Limb (tissue), 2 donors: Measurements from ENCODE around the gene ZSWIM8.
A peak's percentile ranks its signal among the peaks of the same experiment; 100 is the strongest.
"Not testable (repeated sequence)": the region's sequence is repeated elsewhere in the genome, so short reads cannot be mapped to it uniquely, and the experiment has no call there.

Source experiments
- DNase-seq, 2 donors: peaks; one replicate each; pipeline ENCODE4 v3.0.0-alpha.2; 2016; ENCODE audit errors: extremely low spot score in 2 of 2

The ZSWIM8 gene, protein sequence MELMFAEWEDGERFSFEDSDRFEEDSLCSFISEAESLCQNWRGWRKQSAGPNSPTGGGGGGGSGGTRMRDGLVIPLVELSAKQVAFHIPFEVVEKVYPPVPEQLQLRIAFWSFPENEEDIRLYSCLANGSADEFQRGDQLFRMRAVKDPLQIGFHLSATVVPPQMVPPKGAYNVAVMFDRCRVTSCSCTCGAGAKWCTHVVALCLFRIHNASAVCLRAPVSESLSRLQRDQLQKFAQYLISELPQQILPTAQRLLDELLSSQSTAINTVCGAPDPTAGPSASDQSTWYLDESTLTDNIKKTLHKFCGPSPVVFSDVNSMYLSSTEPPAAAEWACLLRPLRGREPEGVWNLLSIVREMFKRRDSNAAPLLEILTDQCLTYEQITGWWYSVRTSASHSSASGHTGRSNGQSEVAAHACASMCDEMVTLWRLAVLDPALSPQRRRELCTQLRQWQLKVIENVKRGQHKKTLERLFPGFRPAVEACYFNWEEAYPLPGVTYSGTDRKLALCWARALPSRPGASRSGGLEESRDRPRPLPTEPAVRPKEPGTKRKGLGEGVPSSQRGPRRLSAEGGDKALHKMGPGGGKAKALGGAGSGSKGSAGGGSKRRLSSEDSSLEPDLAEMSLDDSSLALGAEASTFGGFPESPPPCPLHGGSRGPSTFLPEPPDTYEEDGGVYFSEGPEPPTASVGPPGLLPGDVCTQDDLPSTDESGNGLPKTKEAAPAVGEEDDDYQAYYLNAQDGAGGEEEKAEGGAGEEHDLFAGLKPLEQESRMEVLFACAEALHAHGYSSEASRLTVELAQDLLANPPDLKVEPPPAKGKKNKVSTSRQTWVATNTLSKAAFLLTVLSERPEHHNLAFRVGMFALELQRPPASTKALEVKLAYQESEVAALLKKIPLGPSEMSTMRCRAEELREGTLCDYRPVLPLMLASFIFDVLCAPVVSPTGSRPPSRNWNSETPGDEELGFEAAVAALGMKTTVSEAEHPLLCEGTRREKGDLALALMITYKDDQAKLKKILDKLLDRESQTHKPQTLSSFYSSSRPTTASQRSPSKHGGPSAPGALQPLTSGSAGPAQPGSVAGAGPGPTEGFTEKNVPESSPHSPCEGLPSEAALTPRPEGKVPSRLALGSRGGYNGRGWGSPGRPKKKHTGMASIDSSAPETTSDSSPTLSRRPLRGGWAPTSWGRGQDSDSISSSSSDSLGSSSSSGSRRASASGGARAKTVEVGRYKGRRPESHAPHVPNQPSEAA (N-terminal part only)

DNA sequence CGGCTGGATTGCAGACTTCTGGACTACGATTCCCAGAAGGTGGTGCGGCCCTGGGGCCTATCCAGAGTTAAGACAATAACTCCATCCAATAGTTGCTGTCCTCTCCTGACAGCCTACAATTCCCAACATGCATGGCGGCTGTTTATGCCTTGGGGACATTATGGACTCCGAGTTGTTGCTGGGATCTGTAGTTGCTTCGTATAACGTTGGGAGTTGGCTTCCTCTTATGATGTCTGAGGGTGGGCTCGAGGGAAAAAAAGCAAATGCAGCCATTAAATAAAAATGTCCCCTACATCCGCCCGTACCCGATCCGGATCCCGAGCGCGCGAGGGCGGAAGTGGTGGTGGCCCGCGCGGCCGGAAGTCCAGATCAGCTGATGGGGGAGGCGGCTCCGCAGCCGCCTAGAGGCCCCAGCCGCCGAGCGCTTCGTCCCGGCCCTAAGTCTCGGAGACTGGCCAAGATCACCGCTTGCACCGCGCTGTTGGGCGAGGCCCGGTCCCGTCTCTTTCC, at the start of gene ZSWIM8:
Gene ZSWIM8, plus strand, starts transcription at position 396 of the 510 bp plus-strand sequence. CDS start 273 bp downstream, outside the sequence.
- peak; percentile 92 to 95 for DNase-seq

GRCh38 chr10:73740501-73741254, 44.7 kb upstream of the ZSWIM8 start:
- not testable (repeated sequence) for DNase-seq

DNA sequence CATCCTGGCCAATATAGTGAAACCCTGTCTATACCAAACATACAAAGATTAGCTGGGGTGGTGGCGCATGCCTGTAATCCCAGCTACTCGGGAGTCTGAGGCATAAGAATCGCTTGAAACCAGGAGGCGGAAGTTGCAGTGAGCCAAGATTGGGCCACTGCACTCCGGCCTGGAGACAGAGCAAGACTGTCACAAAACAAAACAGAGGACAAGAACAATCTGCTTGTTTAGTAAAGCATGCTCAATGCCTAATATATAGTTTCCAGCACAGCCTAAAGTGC, 43.0 kb upstream of the ZSWIM8 start:
- no peak for DNase-seq

- no peak for DNase-seq
Measured at GRCh38 chr10:73743327-73743904, 42.0 kb upstream of the ZSWIM8 start.

DNA sequence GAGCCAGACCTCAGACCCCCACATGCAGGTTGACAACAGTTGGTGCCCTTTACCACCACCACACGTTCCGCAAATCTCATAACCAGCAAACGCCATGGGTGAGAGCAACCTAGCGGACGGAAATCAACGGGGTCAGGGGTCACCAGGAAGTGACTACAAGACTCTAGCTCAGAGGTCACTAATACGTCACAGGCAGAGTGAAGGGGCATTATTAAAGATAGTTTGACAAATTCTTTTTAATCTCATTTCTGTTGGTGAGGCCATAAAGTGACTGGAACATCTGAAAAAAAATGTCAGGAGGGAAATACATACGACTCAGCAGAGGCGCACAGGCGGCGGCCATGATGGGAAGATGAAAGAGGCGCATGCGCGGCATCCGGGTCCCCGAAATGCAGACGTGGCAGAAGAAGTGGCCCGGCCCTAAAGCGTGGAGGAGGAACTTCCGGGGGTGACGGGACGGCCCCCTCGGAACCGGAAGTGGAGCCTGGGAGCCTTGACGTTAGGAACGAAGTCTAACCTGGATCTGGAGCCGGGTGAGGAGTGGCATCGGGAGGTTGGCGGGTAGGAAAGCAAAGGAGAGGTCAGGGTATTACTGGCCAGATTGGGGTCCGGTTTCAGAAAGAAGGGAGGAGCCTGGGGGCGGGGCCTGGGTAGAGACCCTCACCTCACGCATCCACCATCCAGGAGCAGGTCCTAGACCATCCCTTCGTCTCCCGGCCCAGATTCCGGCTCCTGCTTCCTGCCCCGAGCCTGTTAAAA, 41.3 kb upstream of the ZSWIM8 start, which contains the start of gene SEC24C:
Gene SEC24C, plus strand, starts transcription at position 468 of the 759 bp plus-strand sequence. CDS start 2,461 bp downstream, outside the sequence.
- DNase-seq: peak; percentile 97 to 98

DNA sequence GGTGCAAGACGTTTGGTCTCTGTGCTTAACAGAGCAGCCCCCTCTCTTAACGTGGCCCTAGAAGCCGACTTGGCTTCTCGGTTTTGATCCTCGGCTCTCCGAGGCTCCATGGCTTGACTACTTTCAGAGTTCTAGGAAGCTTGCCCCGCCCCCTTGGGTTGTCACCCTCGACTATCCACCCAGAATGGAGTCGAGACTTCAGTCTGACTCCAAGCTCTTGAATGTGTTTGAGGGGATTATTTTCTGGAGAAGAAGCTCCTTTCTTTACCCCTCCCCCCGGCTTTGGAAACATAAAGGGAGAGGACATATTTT, 40.8 kb upstream of the ZSWIM8 start:
- DNase-seq: peak in 1 of 2 donors; percentile 53

DNA sequence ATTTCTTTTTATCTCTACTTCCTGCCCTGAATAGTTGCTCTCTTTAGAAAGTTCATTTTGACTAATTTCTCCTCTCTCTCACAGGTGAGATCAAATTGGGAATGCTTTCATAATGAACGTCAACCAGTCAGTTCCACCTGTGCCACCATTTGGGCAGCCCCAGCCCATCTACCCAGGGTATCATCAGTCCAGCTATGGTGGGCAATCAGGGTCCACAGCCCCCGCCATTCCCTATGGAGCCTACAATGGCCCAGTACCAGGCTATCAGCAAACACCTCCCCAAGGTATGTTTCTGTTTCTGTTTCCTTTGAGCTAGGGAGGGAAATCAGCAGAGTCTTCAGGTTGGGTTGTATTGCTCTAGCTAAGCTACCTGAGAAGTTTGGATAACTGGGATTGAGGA, 38.7 kb upstream of the ZSWIM8 start:
- DNase-seq: no peak

DNA sequence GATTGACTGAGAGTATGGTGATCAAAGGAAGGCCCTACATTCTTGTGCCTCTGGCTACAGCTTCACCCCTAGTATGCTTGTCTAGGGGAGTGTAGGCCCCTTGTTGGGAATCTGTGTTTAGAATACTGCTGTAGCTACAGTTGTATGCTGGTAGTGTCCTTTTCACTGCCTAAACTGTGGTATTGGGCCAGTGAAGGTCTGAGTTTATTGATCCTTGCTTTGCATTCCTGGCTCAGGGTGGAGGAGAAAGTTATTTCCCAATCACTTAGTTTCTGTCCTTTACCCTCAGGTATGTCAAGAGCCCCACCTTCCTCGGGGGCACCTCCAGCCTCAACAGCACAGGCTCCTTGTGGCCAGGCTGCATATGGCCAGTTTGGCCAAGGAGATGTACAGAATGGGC, 34.6 kb upstream of the ZSWIM8 start:
- no peak for DNase-seq

DNA sequence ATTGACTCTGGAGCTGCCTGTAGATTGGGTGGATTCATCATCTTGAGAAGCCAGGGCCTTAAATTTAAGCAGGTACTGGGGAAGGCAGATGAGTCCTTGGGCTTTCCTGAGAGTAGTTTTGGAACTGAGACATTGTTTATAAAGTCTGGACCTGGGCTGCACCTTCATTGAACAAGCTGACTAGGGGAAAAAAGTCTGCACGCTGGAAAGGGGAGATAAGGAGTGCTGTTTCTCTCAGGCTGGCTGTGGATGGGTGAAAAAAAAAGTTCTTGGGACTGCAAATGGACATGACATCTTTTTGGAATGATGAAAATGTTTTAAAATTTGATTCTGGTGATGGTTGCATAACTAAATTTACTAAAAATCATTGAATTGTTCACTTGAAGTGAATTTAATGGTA, 29.2 kb upstream of the ZSWIM8 start:
- no peak for DNase-seq

DNA sequence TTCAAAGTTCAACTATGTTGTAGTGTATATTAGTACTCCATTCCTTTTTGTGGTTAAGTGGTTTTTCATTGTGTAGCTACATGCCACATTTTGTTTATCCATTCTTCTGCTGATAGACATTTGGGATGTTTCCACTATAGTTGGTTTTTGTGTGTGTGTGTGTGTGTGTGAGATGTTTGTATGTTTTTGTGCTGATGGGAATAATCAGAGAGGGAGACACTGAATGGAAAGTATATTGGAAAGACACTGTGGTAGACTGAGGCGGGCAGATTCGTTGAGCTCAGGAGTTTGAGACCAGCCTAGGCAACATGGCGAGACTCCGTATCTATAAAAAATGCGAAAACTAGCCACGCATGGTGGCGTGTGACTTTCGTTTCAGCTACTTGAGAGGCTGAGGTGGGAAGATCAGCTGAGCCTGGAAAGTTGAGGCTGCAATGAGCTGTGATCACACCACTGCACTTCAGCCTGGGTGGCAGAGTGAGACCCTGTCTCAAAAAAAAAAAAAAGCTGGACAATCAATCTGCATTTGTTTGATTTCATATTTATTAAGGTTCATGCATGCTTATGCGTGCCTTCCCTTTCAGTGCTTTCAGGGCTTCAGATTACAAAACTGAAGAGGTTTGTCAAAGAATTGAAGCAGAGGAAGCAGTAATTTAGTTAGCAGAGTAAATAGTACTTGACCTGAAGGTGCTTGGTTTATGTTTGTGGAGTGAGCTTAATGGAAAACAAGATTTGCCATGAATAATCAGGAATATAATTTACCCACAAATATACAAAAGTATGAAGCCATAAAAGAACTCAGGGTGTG, 26.5 kb upstream of the ZSWIM8 start:
- DNase-seq: no peak

- no peak for DNase-seq
Measured at GRCh38 chr10:73759512-73760115, 25.8 kb upstream of the ZSWIM8 start.

- DNase-seq: no peak
Measured at GRCh38 chr10:73761781-73762180, 23.6 kb upstream of the ZSWIM8 start.

GRCh38 chr10:73762915-73763314, 22.5 kb upstream of the ZSWIM8 start:
- no peak for DNase-seq

DNA sequence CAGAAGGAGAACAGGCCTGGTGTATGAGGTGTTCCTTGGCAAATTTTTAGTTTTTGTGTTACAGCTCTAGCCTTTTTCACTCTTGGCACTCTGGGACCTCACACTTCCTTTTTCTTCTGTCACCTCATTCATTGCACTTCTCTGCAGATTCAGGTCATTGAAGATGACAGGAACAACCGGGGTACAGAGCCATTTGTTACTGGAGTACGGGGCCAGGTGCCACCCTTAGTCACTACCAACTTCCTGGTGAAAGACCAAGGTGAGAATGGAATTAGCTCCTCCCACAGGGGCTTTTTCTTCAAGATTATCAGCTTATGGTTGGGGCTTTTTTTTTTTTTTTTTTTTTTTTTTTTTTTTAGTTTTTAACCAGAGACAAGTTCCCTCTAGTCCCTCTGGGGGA, 22.1 kb upstream of the ZSWIM8 start:
- DNase-seq: no peak

- DNase-seq: no peak
Measured at GRCh38 chr10:73765066-73765465, 20.3 kb upstream of the ZSWIM8 start.

DNA sequence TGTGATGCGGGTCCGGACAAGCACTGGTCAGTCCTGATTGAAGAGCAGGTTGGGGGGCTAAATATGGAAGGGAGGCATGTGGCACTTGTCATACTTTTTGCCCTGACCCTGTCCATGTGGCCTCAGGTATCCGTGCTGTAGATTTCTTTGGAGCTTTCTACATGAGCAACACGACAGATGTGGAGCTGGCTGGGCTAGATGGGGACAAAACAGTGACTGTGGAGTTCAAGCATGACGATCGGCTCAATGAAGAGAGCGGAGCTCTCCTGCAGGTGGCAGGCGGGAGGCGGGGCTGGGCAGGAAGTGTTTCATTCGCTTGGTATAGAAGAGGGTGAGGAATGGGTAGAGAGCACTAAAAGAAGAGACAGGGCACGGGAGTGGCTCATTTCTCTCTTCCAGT, 16.5 kb upstream of the ZSWIM8 start:
- no peak for DNase-seq

GRCh38 chr10:73769396-73769795, 16.0 kb upstream of the ZSWIM8 start:
- DNase-seq: no peak

DNA sequence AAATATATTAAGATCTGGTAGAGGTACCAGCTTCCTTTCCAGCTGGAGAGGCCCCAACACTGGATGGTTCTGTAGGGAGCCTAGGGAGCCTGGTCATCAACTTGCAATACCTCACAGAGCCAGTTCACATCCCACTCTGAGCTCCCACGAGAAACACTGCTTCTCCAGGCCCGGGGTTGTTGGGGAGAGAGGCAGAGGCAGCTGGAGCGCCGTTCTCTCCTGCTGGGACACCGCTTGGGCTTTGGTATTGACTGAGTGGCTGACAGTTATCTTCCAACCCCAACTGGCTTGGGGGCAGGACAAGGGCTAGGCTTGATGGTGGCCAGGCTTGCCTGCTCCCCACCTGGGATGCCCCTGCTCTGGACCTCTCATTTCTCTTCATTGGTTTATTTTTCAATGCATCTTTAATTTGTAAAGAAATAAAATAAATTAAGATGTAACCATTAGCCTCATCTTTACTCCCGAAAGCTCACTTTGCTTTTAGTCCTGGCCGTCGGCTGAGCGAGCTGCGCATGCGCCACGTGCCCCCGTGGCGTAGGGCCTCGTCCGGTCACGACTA, 13.6 kb upstream of the ZSWIM8 start:
- no peak for DNase-seq
